Testis (tissue), 3 donors: Measurements from ENCODE around the gene TLR1. TPM values are rescaled to one million over a fixed set of nuclear protein-coding genes. Genes with fewer than 3 reads are reported as not detected.

ENCODE experiments used
- DNase-seq: peaks from one replicate; pipeline ENCODE4 v3.0.0-alpha.2; 2019
- H3K27ac ChIP-seq, 2 donors: fragments of 200-600 bp; sonication (generic); one replicate each; pipeline ENCODE4 v1.5.1; 2019
- H3K27me3 ChIP-seq: fragments of 200-600 bp; sonication (generic); one replicate; pipeline ENCODE4 v1.5.1; 2019
- H3K36me3 ChIP-seq: fragments of 200-600 bp; sonication (generic); one replicate; pipeline ENCODE4 v1.5.1; 2017; ENCODE audit warnings: low read depth; ENCODE audit errors: missing control alignments
- H3K4me1 ChIP-seq: fragments of 200-600 bp; sonication (generic); one replicate; pipeline ENCODE4 v1.5.1; 2019
- H3K4me3 ChIP-seq, 2 donors: fragments of 200-600 bp; sonication (generic); one replicate each; pipeline ENCODE4 v1.5.1; 2017 to 2019
- H3K9me3 ChIP-seq: fragments of 200-600 bp; sonication (generic); one replicate; pipeline ENCODE4 v1.5.1; 2017
- POLR2A ChIP-seq: fragments of 450-650 bp; IDR thresholded peaks from one replicate; pipeline ENCODE4 v1.6.1; 2017; ENCODE audit warnings: antibody characterized with exemption, mild to moderate bottlenecking, moderate library complexity
- WGBS, 2 donors: methylation state at CpG; one replicate each; pipeline ENCODE4 v1.1.5; 2018; 5-methylcytosine and 5-hydroxymethylcytosine counted together
- intact Hi-C: fragments of 100-400 bp; cut with DNase I; formaldehyde crosslinking; loops from one replicate; pipeline ENCODE4 v1.15.1; 2023; ENCODE audit warnings: low total_unique reads
- polyA plus RNA-seq: library from polyadenylated mRNA; stranded (reverse); fragments of 350-450 nt; fragmentation: Illumina TruSeq; extraction: RNeasy Lipid Tissue Mini Kit (QIAGEN cat#74804); gene quantifications from one replicate; pipeline ENCODE4 v1.2.3, GENCODE V29; 2014; ENCODE audit warnings: low read depth, low replicate concordance; ENCODE audit not compliant: insufficient read depth
- total RNA-seq, 2 donors: library from RNA; depleted of rRNA; stranded (reverse); fragments of >200 nt; gene quantifications; one replicate each; pipeline ENCODE4 v1.2.3, GENCODE V29; 2016
- TF ChIP-seq, protein P1 (sequence below), 3 experiments: fragments of 450-650 bp in 2 of 3; fragments of 200-600 bp in 1 of 3; sonication (generic) in 1 of 3; IDR thresholded peaks; one replicate each; pipeline ENCODE4 v1.5.1; 2016 to 2019; ENCODE audit warnings: antibody characterized with exemption in 3 of 3, mild to moderate bottlenecking in 2 of 3, moderate library complexity in 1 of 3

TLR1 gene
- total and polyA plus RNA-seq, 3 donors from 2014 or later, result 2.8 to 5.5 (median 2.8) TPM

DNA sequence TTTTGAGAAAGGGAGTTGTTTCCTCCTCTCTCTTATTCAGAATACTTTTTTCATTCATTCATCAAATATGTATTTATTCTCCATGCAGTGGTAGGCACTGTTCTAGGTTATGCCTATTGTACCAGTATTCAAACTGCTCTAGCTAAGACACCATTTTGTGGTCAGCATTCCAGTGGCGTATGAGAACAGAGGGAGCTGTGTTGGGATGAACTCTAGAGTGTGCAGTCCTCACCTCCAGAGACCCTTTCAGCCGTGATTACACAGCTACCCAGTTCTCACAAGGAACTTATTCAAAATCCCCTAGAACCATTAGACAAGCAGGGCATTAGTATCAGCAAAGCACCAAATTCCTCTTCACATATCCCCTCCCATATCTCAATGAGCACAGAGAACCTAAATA is 4.2 kb downstream of the TLR1 start:
- H3K27ac ChIP-seq, result no peak overlapping the region
- H3K27me3 ChIP-seq, result no peaks in the 10 kb centered on the region
- DNase-seq, result no peak
- no peaks in the 10 kb centered on the region for H3K36me3 ChIP-seq
- intact Hi-C loops, result no loop called here
- H3K4me1 ChIP-seq, result peaks cover 3% of the 10 kb centered on the region
- TF ChIP-seq, protein P1, sequence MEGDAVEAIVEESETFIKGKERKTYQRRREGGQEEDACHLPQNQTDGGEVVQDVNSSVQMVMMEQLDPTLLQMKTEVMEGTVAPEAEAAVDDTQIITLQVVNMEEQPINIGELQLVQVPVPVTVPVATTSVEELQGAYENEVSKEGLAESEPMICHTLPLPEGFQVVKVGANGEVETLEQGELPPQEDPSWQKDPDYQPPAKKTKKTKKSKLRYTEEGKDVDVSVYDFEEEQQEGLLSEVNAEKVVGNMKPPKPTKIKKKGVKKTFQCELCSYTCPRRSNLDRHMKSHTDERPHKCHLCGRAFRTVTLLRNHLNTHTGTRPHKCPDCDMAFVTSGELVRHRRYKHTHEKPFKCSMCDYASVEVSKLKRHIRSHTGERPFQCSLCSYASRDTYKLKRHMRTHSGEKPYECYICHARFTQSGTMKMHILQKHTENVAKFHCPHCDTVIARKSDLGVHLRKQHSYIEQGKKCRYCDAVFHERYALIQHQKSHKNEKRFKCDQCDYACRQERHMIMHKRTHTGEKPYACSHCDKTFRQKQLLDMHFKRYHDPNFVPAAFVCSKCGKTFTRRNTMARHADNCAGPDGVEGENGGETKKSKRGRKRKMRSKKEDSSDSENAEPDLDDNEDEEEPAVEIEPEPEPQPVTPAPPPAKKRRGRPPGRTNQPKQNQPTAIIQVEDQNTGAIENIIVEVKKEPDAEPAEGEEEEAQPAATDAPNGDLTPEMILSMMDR (IDR thresholded peaks at IDR 0.05), result no peak
- TF ChIP-seq POLR2A, result no peak
- 85 to 88% methylated on average over 2 of the region's 2 CpGs for WGBS, 2 donors
- H3K9me3 ChIP-seq, result no peaks in the 10 kb centered on the region
- no peak overlapping the region for H3K4me3 ChIP-seq

DNA sequence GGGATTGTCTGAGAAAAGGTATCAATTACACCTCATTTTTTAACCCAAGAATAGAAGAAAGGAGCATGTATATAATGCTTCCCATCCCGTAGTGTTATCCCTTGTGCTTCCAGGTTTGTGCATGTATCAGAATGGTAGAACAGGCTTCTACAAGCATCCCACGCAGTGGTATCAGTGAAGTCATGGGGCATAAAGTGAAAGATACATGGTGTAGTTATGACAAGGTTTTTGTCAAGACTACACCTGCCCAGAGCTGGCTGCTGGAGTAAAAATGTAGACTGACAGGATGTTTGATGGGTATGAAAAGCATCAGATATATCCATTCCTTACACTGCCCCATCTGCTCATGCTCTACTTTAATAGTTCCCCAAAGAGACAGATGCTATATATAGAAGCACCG is 9.5 kb downstream of the TLR1 start:
- no peaks in the 10 kb centered on the region for H3K9me3 ChIP-seq
- no peak for TF ChIP-seq POLR2A
- TF ChIP-seq, protein P1 (IDR thresholded peaks at IDR 0.05), result no peak
- H3K4me1 ChIP-seq, result no peaks in the 10 kb centered on the region
- H3K4me3 ChIP-seq, result no peak overlapping the region
- no peaks in the 10 kb centered on the region for H3K27me3 ChIP-seq
- H3K36me3 ChIP-seq, result no peaks in the 10 kb centered on the region
- 94% methylated on average over 3 of the region's 3 CpGs for WGBS, 2 donors
- intact Hi-C loops, result no loop called here
- DNase-seq, result no peak
- H3K27ac ChIP-seq, result no peak overlapping the region

DNA sequence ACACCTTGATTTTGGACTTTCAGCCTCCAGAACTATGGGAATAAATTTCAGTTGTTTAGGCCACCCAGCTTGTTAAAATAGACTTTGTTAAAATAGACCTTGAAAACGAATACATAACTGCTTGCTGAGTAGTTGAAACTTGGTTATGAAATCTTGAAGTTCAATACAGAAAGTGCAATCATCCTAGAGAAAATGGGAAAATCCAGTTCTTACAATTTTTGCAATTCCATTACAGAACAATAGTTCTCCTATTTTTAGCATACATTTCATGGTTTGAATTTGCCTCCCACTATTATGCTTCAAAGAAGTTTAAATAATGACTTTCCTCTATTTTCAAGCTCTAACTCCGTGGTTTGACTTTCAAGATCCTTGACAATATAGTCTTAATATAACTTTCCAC is 10.5 kb downstream of the TLR1 start:
- Histone ChIP-seq H3K4me1 (no peaks in the 10 kb centered on the region), H3K27ac (no peak overlapping the region), H3K36me3 (no peaks in the 10 kb centered on the region), H3K4me3 (no peak overlapping the region), H3K27me3 (no peaks in the 10 kb centered on the region), H3K9me3 (no peaks in the 10 kb centered on the region)
- DNase-seq, result no peak
- WGBS, 2 donors, result 69 to 70% methylated on average over 2 of the region's 2 CpGs
- intact Hi-C loops, result no loop called here
- TF ChIP-seq, protein P1 (IDR thresholded peaks at IDR 0.05), result no peak
- no peak for TF ChIP-seq POLR2A

DNA sequence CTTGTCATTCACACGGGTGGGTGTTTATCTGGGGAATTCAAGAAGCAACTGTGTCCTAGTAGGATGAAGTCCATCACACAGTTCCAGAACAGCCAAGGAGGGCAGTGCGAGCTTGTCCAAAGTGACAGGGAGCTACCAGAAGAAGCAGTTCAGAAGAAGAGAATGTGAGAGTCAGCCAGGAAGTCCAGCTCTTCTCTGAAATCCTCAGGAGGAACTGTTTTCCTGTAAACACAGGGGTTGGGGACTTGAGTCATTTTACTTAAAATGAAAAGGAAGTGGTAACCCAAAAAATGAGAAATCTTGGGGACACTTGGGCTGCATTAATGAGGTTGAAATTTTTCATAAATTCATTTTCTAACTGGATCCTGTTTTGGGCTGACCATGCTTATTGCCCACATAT is 13.6 kb downstream of the TLR1 start:
- H3K4me1 ChIP-seq, result no peaks in the 10 kb centered on the region
- no peaks in the 10 kb centered on the region for H3K27me3 ChIP-seq
- no peak overlapping the region for H3K4me3 ChIP-seq
- no peaks in the 10 kb centered on the region for H3K36me3 ChIP-seq
- WGBS, 2 donors, result 69 to 74% methylated on average over 2 of the region's 2 CpGs
- TF ChIP-seq POLR2A, result no peak
- TF ChIP-seq, protein P1 (IDR thresholded peaks at IDR 0.05), result no peak
- no peak overlapping the region for H3K27ac ChIP-seq
- intact Hi-C loops, result no loop called here
- DNase-seq, result no peak
- no peaks in the 10 kb centered on the region for H3K9me3 ChIP-seq

DNA sequence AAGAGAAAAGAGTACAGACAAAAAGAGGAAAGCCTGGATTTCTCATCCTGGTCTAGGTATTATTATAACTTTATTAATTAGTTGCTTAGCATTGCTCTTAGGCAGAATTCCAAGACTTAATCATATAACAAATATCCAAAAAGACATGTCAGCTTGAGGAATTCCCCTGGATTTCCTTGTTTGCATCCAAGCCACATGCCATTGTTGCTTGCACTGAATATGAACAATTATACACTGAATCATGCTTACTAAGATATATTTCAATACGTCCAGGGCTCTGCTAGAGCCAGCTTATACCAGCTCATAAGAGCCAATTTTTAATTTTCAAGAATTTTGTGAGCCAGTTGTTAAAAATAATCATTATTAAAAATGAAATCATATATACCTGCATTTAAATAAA is 16.3 kb downstream of the TLR1 start:
- TF ChIP-seq, protein P1 (IDR thresholded peaks at IDR 0.05), result no peak
- no peak for TF ChIP-seq POLR2A
- WGBS, 2 donors, result 83 to 84% methylated on average over 1 of the region's 1 CpG
- H3K9me3 ChIP-seq, result no peaks in the 10 kb centered on the region
- H3K4me1 ChIP-seq, result no peaks in the 10 kb centered on the region
- no peaks in the 10 kb centered on the region for H3K36me3 ChIP-seq
- intact Hi-C loops, result no loop called here
- no peak for DNase-seq
- no peak overlapping the region for H3K4me3 ChIP-seq
- no peak overlapping the region for H3K27ac ChIP-seq
- H3K27me3 ChIP-seq, result no peaks in the 10 kb centered on the region
